ENCODE results near the gene MMP24OS. TPM values are rescaled to one million over a fixed set of nuclear protein-coding genes. Genes with fewer than 3 reads are reported as not detected.

The MMP24OS gene
- total RNA-seq, 1 donor from 2014 or later = 47.9 TPM

DNA sequence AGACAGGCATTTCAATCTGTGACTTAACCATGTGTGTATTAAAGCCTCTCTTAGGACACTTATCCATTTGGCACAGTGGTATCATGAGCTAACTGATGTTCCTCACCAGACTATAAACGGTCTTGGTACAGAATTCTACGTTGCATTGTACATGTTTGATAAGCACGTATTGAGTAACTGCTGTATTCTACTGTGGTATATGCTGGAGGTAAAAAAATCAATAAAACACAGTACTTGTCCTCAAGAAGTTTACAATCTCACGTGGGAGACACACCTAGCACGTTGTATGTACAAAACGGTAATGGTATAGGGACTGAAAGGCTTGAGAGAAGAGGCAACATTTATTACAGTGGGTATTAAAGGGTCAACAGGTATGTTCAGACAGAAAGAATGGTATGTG lies 47.5 kb upstream of the MMP24OS start:
- POLR2A ChIA-PET = no interaction called here
- H3K9me3 Mint-ChIP-seq = no peaks in the 10 kb centered on the region
- CTCF ChIA-PET = no interaction called here
- no peak overlapping the region for H3K27ac Mint-ChIP-seq
- no peaks in the 10 kb centered on the region for H3K27me3 Mint-ChIP-seq
- DNase-seq = no peak
- intact Hi-C loops (cut with micrococcal nuclease) = no loop called here
- peaks cover 8% of the 10 kb centered on the region for H3K36me3 Mint-ChIP-seq (ENCODE audit: low read depth)
- no peak for ATAC-seq (ENCODE audit: low read depth)
- no peak overlapping the region for H3K4me3 Mint-ChIP-seq
- TF ChIP-seq, protein P1, sequence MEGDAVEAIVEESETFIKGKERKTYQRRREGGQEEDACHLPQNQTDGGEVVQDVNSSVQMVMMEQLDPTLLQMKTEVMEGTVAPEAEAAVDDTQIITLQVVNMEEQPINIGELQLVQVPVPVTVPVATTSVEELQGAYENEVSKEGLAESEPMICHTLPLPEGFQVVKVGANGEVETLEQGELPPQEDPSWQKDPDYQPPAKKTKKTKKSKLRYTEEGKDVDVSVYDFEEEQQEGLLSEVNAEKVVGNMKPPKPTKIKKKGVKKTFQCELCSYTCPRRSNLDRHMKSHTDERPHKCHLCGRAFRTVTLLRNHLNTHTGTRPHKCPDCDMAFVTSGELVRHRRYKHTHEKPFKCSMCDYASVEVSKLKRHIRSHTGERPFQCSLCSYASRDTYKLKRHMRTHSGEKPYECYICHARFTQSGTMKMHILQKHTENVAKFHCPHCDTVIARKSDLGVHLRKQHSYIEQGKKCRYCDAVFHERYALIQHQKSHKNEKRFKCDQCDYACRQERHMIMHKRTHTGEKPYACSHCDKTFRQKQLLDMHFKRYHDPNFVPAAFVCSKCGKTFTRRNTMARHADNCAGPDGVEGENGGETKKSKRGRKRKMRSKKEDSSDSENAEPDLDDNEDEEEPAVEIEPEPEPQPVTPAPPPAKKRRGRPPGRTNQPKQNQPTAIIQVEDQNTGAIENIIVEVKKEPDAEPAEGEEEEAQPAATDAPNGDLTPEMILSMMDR (IDR thresholded peaks at IDR 0.05) = no peak
- no peaks in the 10 kb centered on the region for H3K4me1 Mint-ChIP-seq

DNA sequence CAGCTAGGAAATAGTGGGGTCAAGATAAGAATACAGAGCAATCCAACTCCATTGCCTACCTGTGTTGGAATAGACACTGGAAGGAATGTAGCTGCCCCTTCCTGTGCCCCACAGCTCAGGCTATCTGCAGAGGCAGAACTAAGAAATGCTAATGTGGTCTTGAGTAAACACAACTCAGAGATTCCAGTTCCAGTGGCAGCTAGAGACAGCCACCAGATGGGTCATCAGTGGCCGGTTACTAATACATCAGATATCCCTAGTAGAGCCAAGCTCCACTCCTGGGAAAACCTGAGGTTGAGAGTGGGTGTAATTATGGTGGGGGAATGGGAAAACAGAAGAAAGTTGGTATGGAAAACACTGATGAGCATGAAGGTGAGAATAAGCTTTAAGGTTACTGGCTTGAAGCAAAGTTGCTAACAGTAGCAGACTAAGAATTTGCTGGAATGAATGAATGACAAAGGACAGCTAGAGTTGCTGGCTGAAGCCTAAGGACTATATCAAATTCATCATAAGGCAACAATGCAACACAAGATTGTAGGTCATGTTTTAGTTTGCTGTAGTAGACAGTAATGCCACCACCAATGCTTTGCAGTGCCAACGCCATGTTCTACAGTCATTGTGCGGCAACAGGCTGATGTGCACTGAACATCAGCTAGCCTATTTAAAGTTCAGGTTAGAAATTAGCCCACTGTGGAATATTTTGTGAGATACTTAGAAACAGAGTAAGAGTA lies 42.6 kb upstream of the MMP24OS start:
- Mint-ChIP-seq H3K27ac (no peak overlapping the region), H3K36me3 (ENCODE audit: low read depth) (peaks cover 17% of the 10 kb centered on the region), H3K4me3 (no peak overlapping the region), H3K4me1 (peaks cover 3% of the 10 kb centered on the region), H3K9me3 (no peaks in the 10 kb centered on the region), H3K27me3 (no peaks in the 10 kb centered on the region)
- POLR2A ChIA-PET = no interaction called here
- intact Hi-C loops (cut with micrococcal nuclease) = no loop called here
- ATAC-seq (ENCODE audit: low read depth) (no peak), DNase-seq (no peak)
- TF ChIP-seq, protein P1 (IDR thresholded peaks at IDR 0.05) = no peak
- CTCF ChIA-PET = interaction anchor here (0.6 kb wide), 1 partner anchor 119 kb away, joined by 3 read pairs; no protein-coding TSS in a partner anchor

- H3K27ac Mint-ChIP-seq = no peak overlapping the region
- intact Hi-C loops (cut with micrococcal nuclease) = no loop called here
- TF ChIP-seq, protein P1 (IDR thresholded peaks at IDR 0.05) = no peak
- peaks cover 3% of the 10 kb centered on the region for H3K4me1 Mint-ChIP-seq
- ChIA-PET CTCF (no interaction called here), POLR2A (no interaction called here)
- no peak overlapping the region for H3K4me3 Mint-ChIP-seq
- H3K9me3 Mint-ChIP-seq = no peaks in the 10 kb centered on the region
- H3K27me3 Mint-ChIP-seq = no peaks in the 10 kb centered on the region
- DNase-seq (no peak), ATAC-seq (ENCODE audit: low read depth) (no peak)
- peaks cover 22% of the 10 kb centered on the region for H3K36me3 Mint-ChIP-seq (ENCODE audit: low read depth)
Observed at GRCh38 chr20:35319871-35320197, 41.9 kb upstream of the MMP24OS start.

DNA sequence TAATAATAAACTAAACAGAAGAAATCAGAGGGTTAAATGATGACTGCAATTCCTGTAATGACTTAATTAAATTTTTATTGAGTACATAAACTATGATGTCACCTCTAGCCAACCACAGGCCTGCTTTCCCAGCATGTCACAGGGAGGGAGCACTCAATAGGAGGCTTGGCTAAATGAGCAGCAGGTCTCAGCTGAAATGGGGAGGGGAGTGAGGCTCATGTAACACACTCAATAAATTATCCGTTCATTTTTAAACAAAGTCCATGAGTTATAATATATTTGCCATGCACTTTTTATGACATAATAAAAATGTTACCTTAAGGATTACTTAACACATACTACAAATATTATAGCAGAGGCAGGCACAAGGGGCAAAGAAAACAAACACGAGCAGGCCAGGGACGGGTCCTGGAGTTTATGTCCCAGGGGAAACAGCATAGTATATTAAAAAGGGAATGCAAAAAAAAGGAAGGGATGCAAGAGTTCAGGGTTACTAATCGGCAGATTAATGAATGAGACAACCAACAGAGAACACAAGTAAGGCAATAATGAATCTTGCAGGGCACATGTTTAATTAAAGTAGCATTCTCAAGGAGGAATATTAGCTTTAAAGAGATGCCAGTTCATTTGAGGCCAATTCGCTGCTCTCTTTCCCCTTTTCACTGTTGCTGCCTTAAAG lies 41.4 kb upstream of the MMP24OS start:
- intact Hi-C loops (cut with micrococcal nuclease) = no loop called here
- H3K4me1 Mint-ChIP-seq = peaks cover 3% of the 10 kb centered on the region
- H3K4me3 Mint-ChIP-seq = no peak overlapping the region
- H3K9me3 Mint-ChIP-seq = no peaks in the 10 kb centered on the region
- peaks cover 27% of the 10 kb centered on the region for H3K36me3 Mint-ChIP-seq (ENCODE audit: low read depth)
- H3K27me3 Mint-ChIP-seq = no peaks in the 10 kb centered on the region
- H3K27ac Mint-ChIP-seq = no peak overlapping the region
- DNase-seq (no peak), ATAC-seq (ENCODE audit: low read depth) (no peak)
- TF ChIP-seq, protein P1 (IDR thresholded peaks at IDR 0.05) = no peak
- ChIA-PET CTCF (no interaction called here), POLR2A (no interaction called here)

DNA sequence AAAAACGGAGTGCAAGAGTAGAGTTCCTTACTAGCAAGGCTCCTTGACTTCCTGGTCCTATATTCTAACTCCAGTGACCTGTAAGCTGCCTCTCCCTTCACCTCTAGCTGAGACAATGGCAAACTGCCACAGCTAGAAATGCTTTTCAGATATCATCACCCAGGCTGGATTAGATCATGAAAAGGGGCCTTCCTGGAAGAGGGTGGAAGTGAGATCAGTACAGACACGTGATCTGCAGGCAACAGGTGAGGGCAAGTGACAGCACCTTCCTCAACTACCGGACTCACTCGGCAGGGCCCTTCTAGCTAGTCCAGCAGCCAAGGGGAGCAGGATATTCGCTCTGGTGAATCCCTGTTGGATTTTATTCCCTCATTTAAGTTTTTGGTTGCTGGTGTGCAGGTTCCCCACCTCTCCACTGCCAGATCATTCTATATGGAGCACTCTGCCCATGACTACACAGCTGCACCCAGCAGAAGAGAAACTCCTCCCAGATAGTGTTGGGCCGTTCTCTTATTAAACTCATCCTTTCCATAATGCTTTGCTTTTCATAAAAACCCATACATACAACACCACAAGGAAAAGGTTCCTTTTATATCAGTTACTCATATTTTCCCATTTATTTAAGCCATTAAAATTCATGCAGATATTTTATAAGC lies 40.7 kb upstream of the MMP24OS start:
- peaks cover 3% of the 10 kb centered on the region for H3K4me1 Mint-ChIP-seq
- no peak for ATAC-seq (ENCODE audit: low read depth)
- H3K27me3 Mint-ChIP-seq = no peaks in the 10 kb centered on the region
- TF ChIP-seq, protein P1 (IDR thresholded peaks at IDR 0.05) = no peak
- no peaks in the 10 kb centered on the region for H3K9me3 Mint-ChIP-seq
- H3K4me3 Mint-ChIP-seq = no peak overlapping the region
- H3K36me3 Mint-ChIP-seq (ENCODE audit: low read depth) = peaks cover 30% of the 10 kb centered on the region
- ChIA-PET CTCF (interaction anchor here (0.9 kb wide), 1 partner anchor 15 kb away, joined by 3 read pairs; no protein-coding TSS in a partner anchor), POLR2A (interaction anchor here (0.6 kb wide), 1 partner anchor 593 kb away, joined by 3 read pairs; no protein-coding TSS in a partner anchor)
- no peak overlapping the region for H3K27ac Mint-ChIP-seq
- DNase-seq = no peak
- intact Hi-C loops (cut with micrococcal nuclease) = no loop called here
